D721Med (cell line): ENCODE data around the gene NTN4.
"Not testable (repeated sequence)": the region's sequence is repeated elsewhere in the genome, so short reads cannot be mapped to it uniquely, and the experiment has no call there.

Experiments
- DNase-seq: peaks from one replicate; pipeline ENCODE4 v3.0.0; 2011; ENCODE audit warnings: low spot score; ENCODE audit not compliant: insufficient read length
- FAIRE-seq: peaks from 2 replicates; lab custom pipeline; 2011; peaks lifted over from hg19 to GRCh38; lab: Jason Lieb, UNC
- CTCF ChIP-seq: IDR thresholded peaks from 2 replicates; pipeline ENCODE4 v1.5.1; 2012; ENCODE audit warnings: mild to moderate bottlenecking, control low read depth; ENCODE audit not compliant: insufficient read depth; ENCODE audit errors: missing control alignments

Gene NTN4

GRCh38 chr12:95623554-95624170 lies 166.9 kb downstream of the NTN4 start:
- DNase-seq (peak; percentile 53), FAIRE-seq (no peak)
- TF ChIP-seq CTCF, result peak; percentile 87

- DNase-seq (no peak), FAIRE-seq (no peak)
- no peak for TF ChIP-seq CTCF
Measured at GRCh38 chr12:95622879-95623278, 167.7 kb downstream of the NTN4 start.

GRCh38 chr12:95621725-95622124 lies 168.8 kb downstream of the NTN4 start:
- no peak for TF ChIP-seq CTCF
- DNase-seq (no peak), FAIRE-seq (no peak)

GRCh38 chr12:95620171-95620570 lies 170.4 kb downstream of the NTN4 start:
- FAIRE-seq, result no peak
- no peak for TF ChIP-seq CTCF
- no peak for DNase-seq

GRCh38 chr12:95616470-95616869 lies 174.1 kb downstream of the NTN4 start:
- not testable (repeated sequence) for DNase-seq, FAIRE-seq

GRCh38 chr12:95615749-95616148 lies 174.8 kb downstream of the NTN4 start:
- FAIRE-seq, result no peak
- no peak for DNase-seq

GRCh38 chr12:95614390-95614982 lies 176.1 kb downstream of the NTN4 start:
- DNase-seq, result no peak
- FAIRE-seq, result no peak
- TF ChIP-seq CTCF, result no peak

More at GRCh38 chr12:95615749-95616148, 174.8 kb downstream of the NTN4 start:
- TF ChIP-seq CTCF, result no peak
